Measurements from ENCODE around the gene SLC24A5. TPM values are rescaled to one million over a fixed set of nuclear protein-coding genes. Genes with fewer than 3 reads are reported as not detected.

Gene SLC24A5
- total and polyA plus RNA-seq, 9 donors = 0.04 to 2.3 (median 0.13) TPM; not detected in 4

DNA sequence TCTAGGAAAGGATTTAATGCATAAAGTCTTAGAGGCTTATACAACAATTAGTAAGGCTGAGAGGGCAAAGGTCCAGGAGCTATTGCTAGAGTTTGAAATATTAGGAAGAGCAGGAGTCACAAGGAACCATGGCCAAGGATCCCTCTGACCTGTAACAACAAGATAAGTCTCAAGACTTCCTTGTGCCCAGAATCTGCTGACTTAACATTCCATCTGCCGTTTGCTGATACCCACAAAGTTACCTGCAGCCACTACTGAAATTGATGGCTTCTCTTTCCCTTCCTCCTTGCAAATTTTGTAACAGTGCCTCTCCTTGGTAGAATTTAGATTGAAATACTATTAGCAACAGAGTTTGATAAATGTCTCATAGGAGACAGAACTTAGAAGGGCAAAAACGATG, 62.0 kb downstream of the SLC24A5 start:
- no peaks in the 10 kb centered on the region for H3K9me3 ChIP-seq (replicated peaks; ENCODE audit: control insufficient read depth, low read depth, low read length)
- peaks cover 3% of the 10 kb centered on the region for H3K27me3 ChIP-seq (ENCODE audit: control insufficient read depth, insufficient read depth, low read length)
- no peak overlapping the region for H3K27ac ChIP-seq (ENCODE audit: low read length)
- H3K36me3 ChIP-seq (ENCODE audit: control insufficient read depth, insufficient read depth, low read length) = no peaks in the 10 kb centered on the region
- no peak overlapping the region for H3K4me3 ChIP-seq (ENCODE audit: low read length)
- no CpG with 5 or more reads among the region's 2 CpGs for WGBS (ENCODE audit: insufficient coverage)
- H3K4me1 ChIP-seq (ENCODE audit: control insufficient read depth, insufficient read depth, low read length) = no peaks in the 10 kb centered on the region
- no peak for DNase-seq

DNA sequence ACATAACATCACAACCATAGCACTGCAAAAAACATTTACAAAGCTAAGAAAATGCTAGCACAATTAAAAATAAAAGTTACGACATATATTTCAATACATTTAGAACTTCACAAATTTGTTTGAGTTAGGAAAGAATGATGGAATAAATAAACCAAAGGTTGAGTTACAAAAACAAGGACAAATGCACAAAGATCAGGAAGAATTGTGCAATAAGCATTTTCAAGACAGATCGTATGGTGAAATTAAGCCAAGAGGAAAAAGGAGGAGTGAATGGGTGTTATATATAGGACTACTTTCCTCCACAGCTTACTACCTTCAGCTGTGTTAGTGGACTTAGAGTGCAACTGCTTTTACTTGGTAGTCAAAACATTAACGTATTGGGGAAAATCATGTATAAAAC, 64.7 kb downstream of the SLC24A5 start:
- H3K4me1 ChIP-seq (ENCODE audit: control insufficient read depth, insufficient read depth, low read length) = no peaks in the 10 kb centered on the region
- H3K9me3 ChIP-seq (replicated peaks; ENCODE audit: control insufficient read depth, low read depth, low read length) = no peaks in the 10 kb centered on the region
- H3K27ac ChIP-seq (ENCODE audit: low read length) = no peak overlapping the region
- no CpG with 5 or more reads among the region's 3 CpGs for WGBS (ENCODE audit: insufficient coverage)
- H3K27me3 ChIP-seq (ENCODE audit: control insufficient read depth, insufficient read depth, low read length) = no peaks in the 10 kb centered on the region
- H3K36me3 ChIP-seq (ENCODE audit: control insufficient read depth, insufficient read depth, low read length) = no peaks in the 10 kb centered on the region
- no peak for DNase-seq
- no peak overlapping the region for H3K4me3 ChIP-seq (ENCODE audit: low read length)

DNA sequence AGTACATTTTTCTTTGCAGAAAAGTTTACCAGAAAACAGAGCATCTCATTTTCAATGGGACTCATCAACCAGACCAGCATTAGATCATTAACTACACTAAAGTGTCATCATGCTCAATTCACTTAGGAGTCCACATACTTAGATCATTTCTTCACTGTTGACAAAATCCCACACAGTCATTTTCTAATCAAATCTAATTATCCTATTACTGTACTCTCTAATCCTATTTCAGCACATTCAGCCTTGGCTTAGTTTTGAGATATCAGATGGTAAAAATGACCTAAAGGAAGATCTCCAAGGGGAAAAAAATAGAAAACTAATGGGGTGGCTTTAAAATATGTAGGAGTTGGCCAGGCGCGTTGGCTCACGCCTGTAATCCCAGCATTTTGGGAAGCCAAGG, 65.5 kb downstream of the SLC24A5 start:
- peaks cover under 1% of the 10 kb centered on the region for H3K27me3 ChIP-seq (ENCODE audit: control insufficient read depth, insufficient read depth, low read length)
- no CpG with 5 or more reads among the region's 3 CpGs for WGBS (ENCODE audit: insufficient coverage)
- no peak overlapping the region for H3K27ac ChIP-seq (ENCODE audit: low read length)
- DNase-seq = no peak
- H3K36me3 ChIP-seq (ENCODE audit: control insufficient read depth, insufficient read depth, low read length) = no peaks in the 10 kb centered on the region
- no peak overlapping the region for H3K4me3 ChIP-seq (ENCODE audit: low read length)
- no peaks in the 10 kb centered on the region for H3K4me1 ChIP-seq (ENCODE audit: control insufficient read depth, insufficient read depth, low read length)
- H3K9me3 ChIP-seq (replicated peaks; ENCODE audit: control insufficient read depth, low read depth, low read length) = no peaks in the 10 kb centered on the region

DNA sequence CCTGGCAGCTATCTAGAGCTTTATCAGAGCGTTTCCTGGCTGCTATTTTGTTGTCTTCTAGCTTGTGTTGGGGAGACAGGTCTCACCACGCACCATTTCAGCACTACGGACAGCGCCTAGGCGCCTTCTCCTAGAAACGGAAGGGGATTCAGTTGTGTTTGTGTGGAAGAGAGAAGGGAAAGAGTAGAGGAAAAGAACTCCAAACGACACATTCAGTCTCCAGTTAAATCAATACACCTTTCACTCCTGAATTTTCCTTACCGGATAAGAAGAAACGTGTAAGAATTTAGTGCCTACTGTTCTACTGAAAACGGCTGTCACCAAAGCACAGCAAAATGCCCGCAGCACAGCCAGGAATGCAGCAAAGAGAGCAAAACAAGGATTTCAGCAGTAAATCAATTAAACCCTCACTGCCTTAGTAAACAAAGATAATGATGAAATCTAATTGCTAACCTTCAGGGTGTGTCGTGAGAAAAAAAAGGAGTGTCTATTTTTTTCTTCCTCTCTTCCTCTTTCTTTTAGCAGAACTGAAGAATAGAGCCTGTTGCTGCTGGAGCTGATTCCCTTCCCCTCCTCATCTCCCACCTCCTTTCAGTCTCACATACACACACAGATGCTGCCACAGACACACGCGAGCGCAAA, 70.3 kb downstream of the SLC24A5 start:
- DNase-seq = peak; percentile 92
- no peak overlapping the region for H3K4me3 ChIP-seq (ENCODE audit: low read length)
- no peaks in the 10 kb centered on the region for H3K36me3 ChIP-seq (ENCODE audit: control insufficient read depth, insufficient read depth, low read length)

DNA sequence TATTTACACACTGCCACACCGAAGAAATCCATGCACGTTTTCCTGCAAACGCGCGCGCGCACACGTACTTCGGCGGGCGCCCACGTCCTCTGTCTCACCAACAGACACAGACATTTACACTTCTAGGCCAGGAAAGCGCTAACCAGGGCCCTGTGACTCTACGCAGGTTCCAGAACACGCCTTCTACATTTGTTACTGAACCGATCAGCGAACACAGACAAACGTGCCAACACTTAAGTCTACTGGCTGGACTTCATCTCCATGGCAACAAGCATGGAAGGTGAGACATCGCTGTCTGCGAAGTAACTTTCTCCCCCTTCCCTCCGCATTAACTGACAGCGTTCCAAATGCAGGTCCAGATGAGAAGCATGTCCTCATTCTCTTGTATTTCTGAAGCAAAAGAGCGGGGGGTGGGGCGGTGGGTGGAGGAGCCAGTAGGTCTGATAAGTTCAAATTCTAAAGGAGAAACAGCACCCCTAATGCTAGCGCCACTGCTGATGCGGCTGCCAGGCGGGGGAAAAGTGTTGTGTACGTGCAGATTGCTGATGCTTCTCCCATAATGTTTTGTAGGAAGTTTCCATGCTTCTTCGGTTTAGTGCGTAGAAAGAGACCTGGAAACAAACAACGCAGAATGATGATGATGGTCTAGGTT, 70.9 kb downstream of the SLC24A5 start, which contains the start of gene CTXN2:
Gene CTXN2, plus strand, starts transcription at position 92 of the 652 bp plus-strand sequence. CDS start 9,636 bp downstream, outside the sequence.
- no peaks in the 10 kb centered on the region for H3K9me3 ChIP-seq (replicated peaks; ENCODE audit: control insufficient read depth, low read depth, low read length)
- DNase-seq = peak; percentile 1
- WGBS (ENCODE audit: insufficient coverage) = 10% methylated on average over 28 of the region's 31 CpGs
- peaks cover 8% of the 10 kb centered on the region for H3K27me3 ChIP-seq (ENCODE audit: control insufficient read depth, insufficient read depth, low read length)
- no peak within 1 kb of the TSS for H3K4me3 ChIP-seq (ENCODE audit: low read length)
- H3K4me1 ChIP-seq (ENCODE audit: control insufficient read depth, insufficient read depth, low read length) = no peaks in the 10 kb centered on the region
- no peaks in the 10 kb centered on the region for H3K36me3 ChIP-seq (ENCODE audit: control insufficient read depth, insufficient read depth, low read length)
- H3K27ac ChIP-seq (ENCODE audit: low read length) = no peak within 1 kb of the TSS

More for the DNA sequence above, 70.3 kb downstream of the SLC24A5 start:
- Histone ChIP-seq H3K27me3 (ENCODE audit: control insufficient read depth, insufficient read depth, low read length) (peaks cover 8% of the 10 kb centered on the region), H3K9me3 (replicated peaks; ENCODE audit: control insufficient read depth, low read depth, low read length) (no peaks in the 10 kb centered on the region), H3K4me1 (ENCODE audit: control insufficient read depth, insufficient read depth, low read length) (no peaks in the 10 kb centered on the region), H3K27ac (ENCODE audit: low read length) (no peak overlapping the region)
- WGBS (ENCODE audit: insufficient coverage) = 0% methylated on average over 3 of the region's 15 CpGs

Other genes with a start within 250 kb of the SLC24A5 start
- 2.8 TPM for gene MYEF2, start 57.3 kb downstream of the SLC24A5 start, total RNA-seq
- gene MYEF2, start 57.3 kb downstream of the SLC24A5 start, polyA plus RNA-seq (ENCODE audit: insufficient read depth in 1 of 8, insufficient read length in 8 of 8, low replicate concordance in 1 of 8) = 10 to 100 TPM in 4 of 8 donors, 1 to 10 TPM in 4; 6.0 to 19.1 (median 10.3) TPM
- not detected for gene CTXN2, start 70.7 kb downstream of the SLC24A5 start, total RNA-seq
- not detected for gene CTXN2, start 70.7 kb downstream of the SLC24A5 start, polyA plus RNA-seq (ENCODE audit: insufficient read depth in 1 of 8, insufficient read length in 8 of 8, low replicate concordance in 1 of 8)
- gene SLC12A1, start 85.3 kb downstream of the SLC24A5 start, total RNA-seq = not detected
- under 1 TPM in 6 of 8 donors, not detected in 2; 0.07 to 0.23 (median 0.15) TPM for gene SLC12A1, start 85.3 kb downstream of the SLC24A5 start, polyA plus RNA-seq (ENCODE audit: insufficient read depth in 1 of 8, insufficient read length in 8 of 8, low replicate concordance in 1 of 8)
- 102 TPM for gene DUT, start 210.4 kb downstream of the SLC24A5 start, total RNA-seq
- 100 to 1,000 TPM; 108 to 134 (median 124) TPM for gene DUT, start 210.4 kb downstream of the SLC24A5 start, polyA plus RNA-seq (ENCODE audit: insufficient read depth in 1 of 8, insufficient read length in 8 of 8, low replicate concordance in 1 of 8)

All from muscle of leg (tissue), 11 donors.